GM18861 (cell line): ENCODE results near the gene CPS1.

ENCODE experiments used
- ATAC-seq: cut with Tn5 transposase; IDR thresholded peaks from one replicate; pipeline ENCODE4 v1.9.1; 2021; ENCODE audit not compliant: unreplicated experiment

The CPS1 gene

GRCh38 chr2:210604666-210605065 lies 48.3 kb downstream of the CPS1 start:
- no peak for ATAC-seq

- ATAC-seq: no peak
These were observed 49.6 kb downstream of the CPS1 start for GRCh38 chr2:210606001-210606400.

DNA sequence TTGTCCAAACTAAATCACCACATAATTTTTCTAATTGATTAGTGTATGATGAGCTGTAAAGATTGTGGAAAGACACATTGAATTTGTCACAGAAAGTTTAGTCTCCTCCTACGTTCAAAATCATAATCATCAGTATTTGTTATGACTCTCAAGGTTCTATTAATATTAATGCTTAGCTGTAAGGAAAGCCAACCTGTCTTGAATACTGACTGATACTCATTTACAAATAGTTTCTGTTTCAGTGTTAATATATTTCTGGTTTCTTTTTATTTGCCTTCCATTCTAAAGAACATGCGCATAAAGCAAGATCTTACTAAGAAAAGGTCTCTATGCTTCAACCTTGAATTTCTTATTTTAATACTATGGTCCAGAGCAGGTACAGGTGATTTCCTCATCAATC lies 55.1 kb downstream of the CPS1 start:
- peak; percentile 49 for ATAC-seq

DNA sequence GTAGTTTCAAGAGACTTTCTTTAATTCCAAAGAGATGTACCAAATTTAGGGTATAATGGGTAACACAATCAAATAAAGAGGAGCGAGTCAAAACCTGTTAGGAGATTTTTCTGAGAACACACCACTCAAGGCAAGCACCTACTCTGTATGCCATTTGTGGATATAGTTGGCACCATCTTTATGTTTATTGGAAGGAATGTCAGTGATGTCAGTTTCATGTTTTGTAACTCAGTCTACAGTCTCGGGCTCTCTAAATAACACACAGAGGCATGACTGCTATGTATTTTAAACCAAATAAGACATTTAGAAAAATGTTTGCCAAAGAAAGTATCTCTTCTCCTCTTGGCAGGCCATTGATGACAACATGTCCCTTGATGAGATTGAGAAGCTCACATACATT lies 59.7 kb downstream of the CPS1 start:
- no peak for ATAC-seq

DNA sequence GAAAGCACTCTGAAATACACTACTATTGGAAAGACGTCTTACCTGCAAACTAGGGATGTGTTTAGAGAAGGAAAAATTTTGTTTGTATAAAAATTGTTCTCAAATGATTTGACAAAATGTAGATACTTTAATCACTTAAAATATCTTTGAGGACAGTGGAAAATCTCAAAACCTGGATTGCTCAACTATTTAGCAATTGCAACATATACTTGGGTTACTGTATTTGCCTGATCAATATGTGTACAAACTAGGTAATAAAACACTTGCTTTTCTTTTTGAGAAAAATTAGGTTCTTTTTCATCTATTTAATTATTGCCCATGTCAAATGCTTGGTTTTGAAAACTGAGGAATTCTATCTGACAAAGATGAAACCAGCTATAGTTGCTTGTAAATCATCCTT lies 60.9 kb downstream of the CPS1 start:
- no peak for ATAC-seq

- ATAC-seq: no peak
These were observed 61.4 kb downstream of the CPS1 start for GRCh38 chr2:210617732-210618330.

DNA sequence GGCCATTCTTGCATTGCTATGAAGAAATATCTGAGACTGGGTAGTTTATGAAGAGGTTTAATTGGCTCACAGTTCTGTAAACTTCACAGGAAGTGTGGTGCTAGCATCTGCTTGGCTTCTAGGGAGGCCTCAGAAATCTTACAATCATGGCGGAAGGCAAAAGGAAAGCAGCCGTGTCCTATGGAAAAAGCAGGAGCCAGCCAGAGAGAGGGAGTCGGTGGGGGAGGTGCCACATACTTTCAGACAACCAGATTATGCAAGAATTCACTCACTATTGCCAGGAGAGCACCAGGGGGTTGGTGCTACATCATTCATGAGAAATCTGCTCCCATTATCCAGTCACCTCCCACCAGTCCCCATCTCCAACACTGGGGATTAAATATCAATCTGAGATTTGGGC lies 64.1 kb downstream of the CPS1 start:
- no peak for ATAC-seq

DNA sequence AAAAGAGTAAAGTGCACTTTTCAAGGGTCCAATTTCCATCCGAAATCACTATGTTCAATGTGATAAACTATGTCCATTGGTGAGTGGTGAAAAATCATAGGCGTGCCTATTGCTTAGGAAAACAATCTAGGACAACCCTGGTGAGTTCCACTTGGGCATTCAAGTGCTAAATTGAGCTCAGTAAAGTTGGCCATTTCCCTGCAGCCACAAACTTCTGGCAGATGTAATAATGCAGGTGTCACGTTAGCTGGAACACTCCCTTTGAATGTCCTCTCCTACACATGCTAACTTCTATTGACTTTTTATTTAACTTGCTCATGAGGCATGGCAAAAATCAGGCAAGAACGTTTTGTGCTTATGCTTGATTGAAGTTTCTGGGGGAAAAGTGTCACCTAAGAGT lies 67.1 kb downstream of the CPS1 start:
- no peak for ATAC-seq

GRCh38 chr2:210626849-210627248 lies 70.5 kb downstream of the CPS1 start:
- no peak for ATAC-seq

DNA sequence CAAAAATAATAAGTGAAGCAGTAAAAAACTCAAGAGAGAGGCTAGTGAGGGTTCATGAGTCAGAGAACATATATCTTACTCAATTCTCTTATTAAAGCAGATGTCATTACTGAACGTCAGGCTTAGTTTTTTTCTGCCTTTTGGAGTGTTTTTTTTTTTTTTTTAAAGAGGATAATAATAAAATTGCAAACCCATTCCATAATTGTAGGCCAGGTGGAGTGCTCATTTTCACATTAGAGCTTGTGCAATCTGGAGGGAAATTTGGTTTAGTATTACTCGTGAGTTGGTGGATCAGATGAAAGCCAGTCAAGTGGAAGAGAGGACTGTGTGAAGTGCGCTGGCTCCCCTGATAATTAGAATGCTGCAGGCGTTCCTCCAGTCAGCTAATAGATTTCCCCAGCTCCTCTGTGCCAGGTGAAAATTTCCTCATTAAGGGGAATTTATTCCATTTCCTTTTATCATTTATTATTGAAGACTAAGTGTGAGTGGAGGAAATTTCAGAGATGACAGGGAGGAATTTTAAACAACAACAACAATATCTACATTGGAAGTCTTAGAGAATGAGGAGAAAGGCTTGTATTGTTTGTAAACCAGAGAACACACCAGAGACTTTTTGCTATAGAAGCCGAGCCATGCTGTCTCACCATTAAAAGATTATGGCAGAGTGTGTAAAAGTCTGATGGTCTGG lies 74.6 kb downstream of the CPS1 start:
- no peak for ATAC-seq

- no peak for ATAC-seq
These were observed 77.3 kb downstream of the CPS1 start for GRCh38 chr2:210633699-210634098.

GRCh38 chr2:210635257-210635656 lies 78.9 kb downstream of the CPS1 start:
- no peak for ATAC-seq

DNA sequence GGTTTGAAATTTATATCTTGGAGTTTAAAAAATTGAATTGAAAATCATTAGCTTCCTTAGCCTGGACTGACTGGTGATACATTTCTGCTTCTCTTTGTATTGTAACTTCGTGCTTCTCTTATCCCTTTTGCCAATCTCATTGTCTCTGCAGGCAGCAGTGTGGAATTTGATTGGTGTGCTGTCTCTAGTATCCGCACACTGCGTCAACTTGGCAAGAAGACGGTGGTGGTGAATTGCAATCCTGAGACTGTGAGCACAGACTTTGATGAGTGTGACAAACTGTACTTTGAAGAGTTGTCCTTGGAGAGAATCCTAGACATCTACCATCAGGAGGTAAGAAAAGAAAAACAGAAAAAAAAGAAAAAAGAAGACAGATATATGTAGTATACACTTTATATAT lies 85.9 kb downstream of the CPS1 start:
- ATAC-seq: no peak

- no peak for ATAC-seq
These were observed 90.8 kb downstream of the CPS1 start for GRCh38 chr2:210647151-210647550.

DNA sequence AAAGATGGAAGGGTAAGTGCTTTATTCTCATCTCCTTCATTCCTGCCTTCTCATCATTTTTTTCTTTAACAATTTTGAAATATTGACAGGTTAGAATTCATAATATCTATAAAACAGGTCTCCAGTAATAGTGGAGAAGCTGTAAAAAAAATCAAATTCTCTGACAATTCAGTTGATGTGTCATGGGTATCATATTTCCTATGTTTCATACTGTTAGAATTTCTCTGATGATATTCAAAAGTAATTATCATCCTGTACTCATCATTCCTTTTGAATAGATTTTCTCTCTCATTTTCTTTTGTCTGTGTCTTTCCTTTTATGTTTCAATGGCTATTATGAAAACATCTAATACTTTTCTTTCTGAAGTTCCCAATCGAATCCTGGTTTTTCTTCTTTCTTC lies 97.7 kb downstream of the CPS1 start:
- no peak for ATAC-seq

DNA sequence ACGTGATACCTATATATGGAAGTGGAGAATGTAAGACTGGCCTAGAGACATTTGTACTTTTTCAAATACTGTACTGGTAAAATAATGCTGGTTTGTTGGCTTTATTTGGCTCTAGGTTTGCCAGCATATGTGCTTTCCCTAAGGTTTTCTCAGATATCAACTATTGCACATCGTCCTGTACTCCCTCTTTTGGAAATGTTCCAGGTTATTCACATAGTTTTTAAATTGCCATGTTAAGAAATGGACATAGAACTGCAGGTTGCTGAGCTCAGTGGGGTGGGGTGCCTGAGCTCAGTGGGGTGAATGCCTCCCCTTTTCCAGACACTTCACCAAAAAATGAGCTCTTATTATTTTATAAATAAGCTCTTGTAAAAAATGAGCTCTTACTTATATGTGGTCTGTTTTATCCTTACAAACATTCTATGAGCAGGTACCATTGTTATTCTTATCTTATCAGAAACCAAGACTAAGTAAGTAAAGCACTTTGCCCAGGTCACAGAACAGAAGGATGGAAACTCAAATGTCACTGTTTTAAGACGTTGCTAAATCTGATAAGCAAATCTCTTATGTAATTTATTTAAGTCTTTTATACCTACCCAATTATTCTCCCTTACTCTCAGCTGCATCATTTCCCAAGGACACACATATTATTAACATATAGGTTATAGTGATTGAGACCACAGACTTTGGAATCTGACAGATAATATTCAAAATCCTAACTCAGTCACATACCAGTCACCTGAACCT lies 99.0 kb downstream of the CPS1 start:
- no peak for ATAC-seq

- ATAC-seq: no peak
These were observed 101.5 kb downstream of the CPS1 start for GRCh38 chr2:210657874-210658273.

- ATAC-seq: no peak
These were observed 104.4 kb downstream of the CPS1 start for GRCh38 chr2:210660751-210661150.

- ATAC-seq: no peak
These were observed 106.2 kb downstream of the CPS1 start for GRCh38 chr2:210662560-210662959.

DNA sequence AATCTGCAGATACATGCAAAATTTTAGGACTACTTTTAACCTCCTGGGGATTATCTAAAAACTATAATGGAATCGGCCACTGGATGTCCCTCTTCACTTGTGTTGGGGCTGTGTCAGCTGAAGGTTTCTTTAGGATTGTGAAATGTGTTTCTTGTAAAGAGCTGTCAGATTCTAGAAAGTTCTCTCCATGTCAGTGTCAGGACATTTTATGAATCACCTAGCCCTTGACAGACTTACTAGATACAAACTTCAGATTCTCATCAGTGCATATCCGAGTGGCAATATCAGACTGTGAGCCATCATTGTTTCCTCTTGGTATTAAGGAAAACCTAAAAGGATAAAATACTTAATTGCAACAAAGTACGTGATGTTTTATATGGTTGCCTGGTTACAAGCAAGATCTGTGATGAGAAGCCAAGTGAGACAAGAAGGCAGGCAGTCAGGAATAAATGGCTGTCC lies 107.3 kb downstream of the CPS1 start:
- no peak for ATAC-seq

DNA sequence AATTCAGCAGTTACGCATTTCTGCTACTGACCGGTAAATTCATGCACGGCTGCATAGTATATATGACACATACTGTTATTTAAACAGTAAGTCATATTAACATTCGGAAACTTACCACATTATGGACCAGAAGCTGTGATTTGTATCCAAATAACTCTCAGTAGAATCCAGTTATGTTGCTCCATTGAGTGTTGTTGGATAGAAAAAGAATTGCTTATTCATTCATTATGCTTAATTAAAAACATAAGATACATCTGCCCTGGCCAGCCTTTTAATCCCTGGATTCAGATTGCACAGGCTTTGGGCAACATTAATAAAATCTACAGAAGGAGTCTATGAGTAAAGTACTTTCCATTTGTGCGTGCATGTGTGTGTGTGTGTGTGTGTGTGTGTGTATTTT lies 111.3 kb downstream of the CPS1 start:
- no peak for ATAC-seq

- ATAC-seq: no peak
These were observed 114.7 kb downstream of the CPS1 start for GRCh38 chr2:210671065-210671464.
